Panc1 (cell line): ENCODE data around the gene AFF2. TPM values are rescaled to one million over a fixed set of nuclear protein-coding genes. Genes with fewer than 3 reads are reported as not detected.

Source experiments
- ATAC-seq: fragments of 200-7000 bp; cut with Tn5 transposase; 2 replicates; pipeline ENCODE4 v1.9.1; 2020; ENCODE audit warnings: mild to moderate bottlenecking, moderate library complexity
- BruUV-seq: library from RNA; stranded (reverse); fragments of 400-500 nt; replicated peaks from 2 replicates; lab custom pipeline; 2021; lab: Mats Ljungman, UMichigan
- CTCF ChIA-PET: fragments of 300-600 bp; sonication (Branson Sonifier 250); formaldehyde crosslinking; loops from one replicate; lab custom pipeline; 2022; ENCODE audit warnings: antibody characterized with exemption; lab: Charles Lee
- POLR2A ChIA-PET: fragments of 300-600 bp; sonication (Branson Sonifier 250); formaldehyde crosslinking; loops from one replicate; lab custom pipeline; 2022; ENCODE audit warnings: antibody characterized with exemption; lab: Charles Lee
- DNase-seq: peaks from one replicate; pipeline ENCODE4 v3.0.0-alpha.2; 2010; ENCODE audit warnings: low read depth, low spot score
- H3K27ac ChIP-seq: 2 replicates; pipeline ENCODE4 v1.5.1; 2011; ENCODE audit warnings: mild to moderate bottlenecking, low read length, inconsistent platforms
- H3K27me3 ChIP-seq: fragments of 200-500 bp; sonication (Bioruptor generic); 2 replicates; pipeline ENCODE4 v1.6.0; 2014; ENCODE audit warnings: low read length, inconsistent platforms; ENCODE audit not compliant: control insufficient read depth, insufficient read depth
- H3K36me3 ChIP-seq: fragments of 200-500 bp; sonication (Bioruptor generic); 2 replicates; pipeline ENCODE4 v1.5.1; 2014; ENCODE audit warnings: inconsistent platforms, mild to moderate bottlenecking, low read length, moderate library complexity; ENCODE audit not compliant: control insufficient read depth, insufficient read depth
- H3K4me1 ChIP-seq: 2 replicates; pipeline ENCODE4 v1.5.1; 2011; ENCODE audit warnings: inconsistent platforms, mild to moderate bottlenecking, low read length, moderate library complexity; ENCODE audit not compliant: control insufficient read depth, insufficient read depth
- H3K4me3 ChIP-seq, 2 experiments: 2 replicates each; pipeline ENCODE4 v1.5.1; 2011 to 2012; ENCODE audit warnings: low read depth in 2 of 2, low read length in 2 of 2, mild to moderate bottlenecking in 2 of 2, inconsistent platforms in 1 of 2, moderate library complexity in 1 of 2
- H3K9me3 ChIP-seq: fragments of 200-500 bp; sonication (Bioruptor generic); 2 replicates; pipeline ENCODE4 v1.5.1; 2014; ENCODE audit warnings: low read depth, mild to moderate bottlenecking, inconsistent platforms, low read length, moderate library complexity; ENCODE audit not compliant: control insufficient read depth, insufficient read depth
- CTCF ChIP-seq: fragments of 450-650 bp; IDR thresholded peaks from 2 replicates; pipeline ENCODE4 v1.5.1; 2017; ENCODE audit warnings: mild to moderate bottlenecking
- POLR2AphosphoS5 ChIP-seq: IDR thresholded peaks from 2 replicates; pipeline ENCODE4 v1.6.1; 2012; ENCODE audit warnings: mild to moderate bottlenecking, low read depth, low read length, moderate library complexity
- REST ChIP-seq, 2 experiments: IDR thresholded peaks; 2 replicates each; pipeline ENCODE4 v1.6.1; 2011 to 2012; ENCODE audit warnings: low read depth in 2 of 2, control low read depth in 1 of 2, low read length in 1 of 2, mild to moderate bottlenecking in 1 of 2, moderate library complexity in 1 of 2; ENCODE audit not compliant: insufficient read depth in 1 of 2
- SIN3A ChIP-seq: IDR thresholded peaks from 2 replicates; pipeline ENCODE4 v1.6.1; 2012; ENCODE audit warnings: low read depth, mild to moderate bottlenecking, low read length, moderate library complexity, borderline replicate concordance; ENCODE audit not compliant: insufficient read depth
- TCF7L2 ChIP-seq: IDR thresholded peaks from 2 replicates; pipeline ENCODE4 v1.6.1; 2011; ENCODE audit warnings: mild to moderate bottlenecking, low read depth, low read length, inconsistent platforms
- in situ Hi-C: cut with HindIII; loops from 2 replicates; pipeline ENCODE4 v1.10.0; 2016; ENCODE audit warnings: low sequenced_read_pairs, low pct_unique_long_range_greater_than_20kb
- intact Hi-C: fragments of 100-400 bp; cut with micrococcal nuclease; formaldehyde crosslinking; loops from one replicate; pipeline ENCODE4 v1.10.0; 2022; ENCODE audit not compliant: unreplicated experiment
- total RNA-seq: library from RNA; stranded (reverse); gene quantifications from one replicate; pipeline ENCODE4 v1.2.1, GENCODE V29; 2021; ENCODE audit not compliant: unreplicated experiment

The AFF2 gene
- total RNA-seq, 1 experiment from 2014 or later = 0.05 TPM

DNA sequence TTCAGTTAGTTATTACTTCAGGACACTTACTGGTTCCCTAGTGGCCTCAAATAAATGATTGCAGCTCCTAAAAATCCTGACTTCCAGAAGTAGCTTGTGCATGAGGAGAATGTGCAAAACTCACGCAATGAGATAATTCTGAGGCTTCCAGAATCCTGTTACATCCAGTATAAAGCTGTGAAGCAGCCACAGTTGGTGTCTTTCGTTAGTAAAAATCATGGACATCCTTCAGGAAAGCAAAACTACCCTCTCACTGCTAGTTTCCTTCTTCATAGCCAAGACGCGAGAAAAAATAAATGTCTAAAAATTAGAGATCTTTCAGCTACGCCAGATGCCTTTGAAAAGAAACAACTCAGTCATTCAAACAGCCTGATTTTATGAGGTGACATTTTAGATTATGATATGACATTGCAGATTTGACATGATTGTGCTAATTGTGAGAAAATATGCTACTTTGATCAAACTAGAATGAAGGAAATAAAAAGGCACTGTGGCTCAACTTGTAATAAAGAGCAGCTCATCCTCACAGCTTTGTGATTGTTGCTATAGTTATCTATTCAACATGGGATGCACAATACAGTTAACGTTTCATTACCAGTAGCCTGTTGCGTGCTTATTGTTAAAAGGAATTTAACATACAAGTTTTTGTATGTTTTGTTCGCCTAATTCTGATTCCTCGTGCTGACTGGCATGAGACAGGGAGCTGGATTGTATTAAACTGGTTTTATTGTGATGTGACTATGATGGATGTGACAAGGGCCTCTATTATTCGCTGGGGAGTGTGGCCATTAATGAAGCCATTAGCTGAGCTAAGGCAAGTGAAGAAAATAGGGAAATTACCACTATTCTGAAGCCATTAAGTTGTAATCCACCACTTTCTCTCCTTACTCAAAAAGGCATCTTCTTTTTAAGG is 40.5 kb downstream of the AFF2 start:
- no peak overlapping the region for H3K27ac ChIP-seq
- ChIA-PET CTCF (no interaction called here), POLR2A (no interaction called here)
- no peak for ATAC-seq
- no peaks in the 10 kb centered on the region for H3K27me3 ChIP-seq
- H3K4me1 ChIP-seq = no peaks in the 10 kb centered on the region
- DNase-seq = no peak
- no peak for TF ChIP-seq CTCF
- no peak for TF ChIP-seq REST (IDR thresholded peaks at IDR 0.05; ENCODE audit: insufficient read depth in 1 of 2, low read depth in 2 of 2, low read length in 1 of 2)
- no peaks in the 10 kb centered on the region for H3K36me3 ChIP-seq
- no peaks in the 10 kb centered on the region for H3K9me3 ChIP-seq
- H3K4me3 ChIP-seq = no peak overlapping the region
- in situ Hi-C loops = no loop called here
- BruUV-seq = no TSS peak
- intact Hi-C loops = no loop called here

DNA sequence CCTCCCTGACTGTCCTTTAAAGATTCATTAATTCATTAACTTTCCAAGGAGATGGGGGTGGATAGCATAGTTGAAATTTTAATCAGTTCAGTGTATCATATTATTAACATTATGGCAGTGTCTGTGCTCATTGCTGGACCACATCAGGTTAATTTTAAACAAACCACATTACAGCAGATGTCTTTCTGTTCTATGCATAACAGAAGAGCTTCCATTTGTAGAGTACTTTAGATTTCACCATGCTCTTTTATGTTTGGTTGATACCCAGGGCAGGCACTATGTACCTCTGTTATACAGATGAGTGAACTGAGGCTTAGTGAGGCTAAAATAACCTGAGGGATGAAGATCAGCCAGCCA is 41.1 kb downstream of the AFF2 start:
- no peak overlapping the region for H3K27ac ChIP-seq
- BruUV-seq = no TSS peak
- CTCF ChIA-PET = no interaction called here

More for the DNA sequence above, 41.1 kb downstream of the AFF2 start:
- ATAC-seq = no peak
- TF ChIP-seq POLR2AphosphoS5 = no peak
- no peak for TF ChIP-seq REST (IDR thresholded peaks at IDR 0.05; ENCODE audit: insufficient read depth in 1 of 2, low read depth in 2 of 2, low read length in 1 of 2)
- no peak for TF ChIP-seq CTCF
- TF ChIP-seq TCF7L2 = no peak
- no peak for TF ChIP-seq SIN3A
- no peaks in the 10 kb centered on the region for H3K36me3 ChIP-seq
- H3K27me3 ChIP-seq = no peaks in the 10 kb centered on the region
- intact Hi-C loops (no loop called here), in situ Hi-C loops (no loop called here)
- H3K9me3 ChIP-seq = no peaks in the 10 kb centered on the region
- H3K4me3 ChIP-seq = no peak overlapping the region
- DNase-seq = no peak
- POLR2A ChIA-PET = no interaction called here
- H3K4me1 ChIP-seq = no peaks in the 10 kb centered on the region
